Lower lobe of right lung (tissue), 2 donors: ENCODE measurements around the gene FIGNL2. TPM values are rescaled to one million over a fixed set of nuclear protein-coding genes. Genes with fewer than 3 reads are reported as not detected.

Experiments used
- ATAC-seq, 2 donors: fragments of 200-7000 bp; cut with Tn5 transposase; one replicate each; pipeline ENCODE4 v1.9.1; 2020 to 2022; ENCODE audit warnings: mild to moderate bottlenecking in 2 of 2, moderate library complexity in 2 of 2
- DNase-seq: peaks from one replicate; pipeline ENCODE4 v3.0.0-alpha.2; 2020
- H3K27ac ChIP-seq: fragments of 200-600 bp; one replicate; pipeline ENCODE4 v1.8.0; 2022
- H3K27me3 ChIP-seq: fragments of 200-600 bp; one replicate; pipeline ENCODE4 v1.8.0; 2022; ENCODE audit warnings: low read depth
- H3K36me3 ChIP-seq: fragments of 200-600 bp; one replicate; pipeline ENCODE4 v1.8.0; 2022; ENCODE audit warnings: mild to moderate bottlenecking
- H3K4me1 ChIP-seq: fragments of 200-600 bp; one replicate; pipeline ENCODE4 v1.8.0; 2022
- H3K4me3 ChIP-seq: fragments of 200-600 bp; one replicate; pipeline ENCODE4 v1.8.0; 2022; ENCODE audit warnings: mild to moderate bottlenecking
- H3K9me3 ChIP-seq: fragments of 200-600 bp; one replicate; pipeline ENCODE4 v1.8.0; 2022
- CTCF ChIP-seq: fragments of 200-600 bp; IDR thresholded peaks from one replicate; pipeline ENCODE4 v1.8.0; 2022; ENCODE audit warnings: antibody characterized with exemption, mild to moderate bottlenecking
- intact Hi-C: fragments of 100-400 bp; cut with DNase I; formaldehyde crosslinking; loops from one replicate; pipeline ENCODE4 v1.11.0; 2022
- total RNA-seq: library from RNA; stranded (reverse); fragmentation: NEBNext Ultra II Directional; extraction: Animal tissue kit (Norgen Biotek cat#: 25700); gene quantifications from one replicate; pipeline ENCODE4 v1.2.1, GENCODE V29; 2021
- donor health status: DM: no; HTN: yes; CAD: no; lungs with severe emphysema.

Gene FIGNL2
- total RNA-seq, 1 donor from 2014 or later: 0.95 TPM

GRCh38 chr12:51872689-51872981, 24.1 kb upstream of the FIGNL2 start:
- intact Hi-C loops: no loop called here
- no peak for DNase-seq
- Histone ChIP-seq H3K27me3 (peaks cover 29% of the 10 kb centered on the region), H3K36me3 (no peaks in the 10 kb centered on the region), H3K4me3 (no peak overlapping the region), H3K4me1 (peaks cover 32% of the 10 kb centered on the region), H3K27ac (no peak overlapping the region), H3K9me3 (no peaks in the 10 kb centered on the region)
- no peak for ATAC-seq
- no peak for TF ChIP-seq CTCF

- DNase-seq: no peak
- H3K36me3 ChIP-seq: no peaks in the 10 kb centered on the region
- TF ChIP-seq CTCF: no peak
These were observed 23.6 kb upstream of the FIGNL2 start for GRCh38 chr12:51871918-51872688.

GRCh38 chr12:51871126-51871525, 22.6 kb upstream of the FIGNL2 start:
- no peak for TF ChIP-seq CTCF
- DNase-seq (peak; percentile 77), ATAC-seq (peak; percentile 61 to 74)
- Histone ChIP-seq H3K9me3 (no peaks in the 10 kb centered on the region), H3K4me3 (no peak overlapping the region), H3K36me3 (no peaks in the 10 kb centered on the region), H3K4me1 (peaks cover 32% of the 10 kb centered on the region), H3K27me3 (peaks cover 31% of the 10 kb centered on the region), H3K27ac (no peak overlapping the region)
- intact Hi-C loops: no loop called here

More at GRCh38 chr12:51871918-51872688, 23.6 kb upstream of the FIGNL2 start:
- ATAC-seq: no peak
- Histone ChIP-seq H3K4me3 (no peak overlapping the region), H3K27me3 (peaks cover 31% of the 10 kb centered on the region), H3K27ac (no peak overlapping the region), H3K9me3 (no peaks in the 10 kb centered on the region), H3K4me1 (peaks cover 32% of the 10 kb centered on the region)
- intact Hi-C loops: no loop called here

GRCh38 chr12:51870504-51870903, 22.0 kb upstream of the FIGNL2 start:
- no peak for ATAC-seq
- H3K9me3 ChIP-seq: no peaks in the 10 kb centered on the region
- peaks cover 35% of the 10 kb centered on the region for H3K27me3 ChIP-seq
- no peak for DNase-seq
- peaks cover 32% of the 10 kb centered on the region for H3K4me1 ChIP-seq
- H3K27ac ChIP-seq: no peak overlapping the region
- intact Hi-C loops: no loop called here
- TF ChIP-seq CTCF: no peak
- no peaks in the 10 kb centered on the region for H3K36me3 ChIP-seq
- H3K4me3 ChIP-seq: no peak overlapping the region

- DNase-seq: no peak
- no peak for ATAC-seq
- Histone ChIP-seq H3K4me3 (no peak overlapping the region), H3K27me3 (peaks cover 40% of the 10 kb centered on the region), H3K4me1 (peaks cover 37% of the 10 kb centered on the region), H3K9me3 (no peaks in the 10 kb centered on the region), H3K36me3 (no peaks in the 10 kb centered on the region), H3K27ac (no peak overlapping the region)
- TF ChIP-seq CTCF: no peak
- intact Hi-C loops: no loop called here
These were observed 21.4 kb upstream of the FIGNL2 start for GRCh38 chr12:51869931-51870330.
